DOHH2 (cell line): ENCODE results near the gene PRMT1.

ENCODE experiments used
- EZH2phosphoT487 ChIP-seq: fragments of 200-600 bp; sonication (generic); IDR thresholded peaks from 2 replicates; pipeline ENCODE4 v1.6.1; 2017; ENCODE audit warnings: borderline replicate concordance, mild to moderate bottlenecking, antibody characterized with exemption, low read length, moderate library complexity, mixed read lengths
- TF ChIP-seq, protein P1 (sequence below): fragments of 200-600 bp; sonication (generic); IDR thresholded peaks from one replicate; pipeline ENCODE4 v1.5.1; 2014; ENCODE audit warnings: antibody characterized with exemption, mild to moderate bottlenecking, low read depth, low read length; ENCODE audit not compliant: poor library complexity, severe bottlenecking

DNA sequence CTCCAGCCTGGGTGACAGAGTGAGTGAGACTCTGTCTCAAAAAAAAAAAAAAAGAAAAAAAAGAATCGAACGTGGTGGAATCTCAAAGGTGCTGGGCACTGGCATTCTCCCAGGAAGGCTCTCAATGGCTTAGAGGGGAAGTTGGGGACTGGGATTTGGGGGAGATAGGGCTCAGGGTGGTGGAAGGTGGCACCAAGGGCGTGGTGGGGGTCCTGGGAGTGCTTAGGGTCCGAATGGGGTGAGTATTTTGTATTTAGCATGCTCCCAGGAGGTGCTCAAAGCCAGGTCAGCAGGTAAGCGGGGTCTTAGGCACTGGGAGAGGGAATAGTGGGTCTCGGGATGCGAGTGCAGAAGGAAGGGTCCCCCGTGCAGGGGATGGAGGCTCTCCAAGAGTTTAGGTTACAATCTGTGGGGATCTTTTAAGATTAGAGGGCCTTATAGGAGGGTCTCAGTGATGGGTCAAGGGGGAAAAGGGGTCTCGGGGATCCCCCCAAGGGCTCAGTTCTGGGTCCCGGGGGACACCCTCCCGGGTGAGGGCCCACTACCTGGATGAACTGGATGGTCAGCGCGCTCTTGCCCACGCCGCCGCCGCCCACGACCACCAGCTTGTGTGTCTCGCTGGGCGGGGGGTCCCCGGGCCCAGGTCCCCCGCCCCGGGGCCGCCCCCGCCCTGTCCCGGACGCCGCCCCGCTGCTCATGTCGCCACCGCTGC lies 37.5 kb upstream of the PRMT1 start:
- TF ChIP-seq, protein P1, sequence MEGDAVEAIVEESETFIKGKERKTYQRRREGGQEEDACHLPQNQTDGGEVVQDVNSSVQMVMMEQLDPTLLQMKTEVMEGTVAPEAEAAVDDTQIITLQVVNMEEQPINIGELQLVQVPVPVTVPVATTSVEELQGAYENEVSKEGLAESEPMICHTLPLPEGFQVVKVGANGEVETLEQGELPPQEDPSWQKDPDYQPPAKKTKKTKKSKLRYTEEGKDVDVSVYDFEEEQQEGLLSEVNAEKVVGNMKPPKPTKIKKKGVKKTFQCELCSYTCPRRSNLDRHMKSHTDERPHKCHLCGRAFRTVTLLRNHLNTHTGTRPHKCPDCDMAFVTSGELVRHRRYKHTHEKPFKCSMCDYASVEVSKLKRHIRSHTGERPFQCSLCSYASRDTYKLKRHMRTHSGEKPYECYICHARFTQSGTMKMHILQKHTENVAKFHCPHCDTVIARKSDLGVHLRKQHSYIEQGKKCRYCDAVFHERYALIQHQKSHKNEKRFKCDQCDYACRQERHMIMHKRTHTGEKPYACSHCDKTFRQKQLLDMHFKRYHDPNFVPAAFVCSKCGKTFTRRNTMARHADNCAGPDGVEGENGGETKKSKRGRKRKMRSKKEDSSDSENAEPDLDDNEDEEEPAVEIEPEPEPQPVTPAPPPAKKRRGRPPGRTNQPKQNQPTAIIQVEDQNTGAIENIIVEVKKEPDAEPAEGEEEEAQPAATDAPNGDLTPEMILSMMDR = no peak
- TF ChIP-seq EZH2phosphoT487 = no peak
